GM12874 (cell line): ENCODE measurements around the gene LRMDA.
A peak's percentile ranks its signal among the peaks of the same experiment; 100 is the strongest.

ENCODE experiments used
- CTCF ChIP-seq: IDR thresholded peaks from 2 replicates; pipeline ENCODE4 v1.5.1; 2011; ENCODE audit warnings: low read depth, mild to moderate bottlenecking, control low read depth, low read length, moderate library complexity; ENCODE audit not compliant: insufficient read depth

LRMDA gene

DNA sequence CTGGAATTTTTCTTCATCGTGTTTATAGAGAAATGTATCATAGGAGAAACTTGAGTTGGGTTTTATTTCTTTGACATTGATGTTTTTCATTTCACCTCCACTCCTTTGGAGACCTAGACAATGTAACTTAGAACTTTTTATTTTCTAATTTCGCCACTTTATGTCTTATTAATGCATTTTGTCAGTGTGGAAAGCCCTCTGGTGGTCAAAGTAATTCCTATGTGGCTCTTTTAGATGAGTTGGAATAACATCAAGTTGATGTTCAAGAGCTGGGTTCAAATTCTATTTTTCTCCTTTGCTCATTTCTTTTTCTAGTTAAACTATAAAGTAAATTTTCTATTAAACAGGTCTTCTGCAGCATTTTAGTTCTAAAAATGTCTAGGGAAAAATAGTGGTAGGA lies 478.6 kb downstream of the LRMDA start:
- 0 out of 2 replicates have a peak, but pooled peaks have one; percentile 2 for TF ChIP-seq CTCF

GRCh38 chr10:75911426-75911825 lies 480.0 kb downstream of the LRMDA start:
- no peak for TF ChIP-seq CTCF

GRCh38 chr10:75916906-75917305 lies 485.5 kb downstream of the LRMDA start:
- TF ChIP-seq CTCF, result no peak

GRCh38 chr10:75919913-75920312 lies 488.5 kb downstream of the LRMDA start:
- TF ChIP-seq CTCF, result no peak

DNA sequence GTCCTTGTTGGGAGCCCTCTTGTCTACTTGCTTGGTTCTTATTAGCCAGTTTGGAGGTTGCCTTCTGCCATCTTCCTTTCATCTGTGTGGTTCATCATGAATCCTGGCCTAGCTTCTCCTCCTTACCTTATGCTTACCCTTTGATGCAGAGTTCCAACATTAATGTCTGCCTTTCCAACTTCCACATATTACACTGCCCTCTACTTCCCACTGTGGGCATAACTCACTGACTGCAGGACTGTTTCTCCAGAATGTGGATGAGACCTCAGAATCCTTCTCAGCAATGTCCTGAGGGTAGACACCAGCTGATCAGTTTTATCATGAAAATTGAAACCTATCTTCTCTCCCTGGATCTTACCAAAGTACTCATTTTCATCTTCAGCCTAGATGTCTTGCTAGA lies 491.0 kb downstream of the LRMDA start:
- TF ChIP-seq CTCF, result no peak

DNA sequence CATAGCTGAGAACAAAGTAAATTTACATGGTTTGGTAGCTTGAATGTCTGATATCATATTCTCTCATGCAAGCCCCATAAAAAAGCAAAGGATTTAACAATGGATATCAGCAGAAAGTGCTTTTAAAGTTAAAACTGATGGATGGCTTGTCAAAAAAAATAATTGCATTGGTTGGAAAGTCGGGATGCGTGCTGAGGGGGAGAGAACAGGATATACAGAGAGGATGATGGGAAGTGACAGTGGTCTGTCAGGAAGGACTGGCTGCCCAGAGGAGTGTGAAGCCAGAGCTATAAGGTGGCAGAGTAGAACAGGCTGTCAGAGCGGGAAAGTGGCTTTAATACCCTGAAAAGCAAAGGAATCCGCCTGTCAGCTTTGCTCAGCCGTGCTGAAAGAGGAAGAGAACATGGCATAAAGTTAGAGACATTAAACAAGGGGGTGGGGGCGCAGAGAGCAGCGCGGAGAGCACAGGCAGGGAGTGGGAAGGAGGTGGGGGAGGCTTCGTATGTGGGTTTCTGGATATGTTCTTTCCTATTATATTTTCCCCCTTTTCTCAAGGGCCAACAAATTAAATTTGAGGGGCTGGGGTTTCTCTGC lies 493.0 kb downstream of the LRMDA start:
- TF ChIP-seq CTCF, result no peak

DNA sequence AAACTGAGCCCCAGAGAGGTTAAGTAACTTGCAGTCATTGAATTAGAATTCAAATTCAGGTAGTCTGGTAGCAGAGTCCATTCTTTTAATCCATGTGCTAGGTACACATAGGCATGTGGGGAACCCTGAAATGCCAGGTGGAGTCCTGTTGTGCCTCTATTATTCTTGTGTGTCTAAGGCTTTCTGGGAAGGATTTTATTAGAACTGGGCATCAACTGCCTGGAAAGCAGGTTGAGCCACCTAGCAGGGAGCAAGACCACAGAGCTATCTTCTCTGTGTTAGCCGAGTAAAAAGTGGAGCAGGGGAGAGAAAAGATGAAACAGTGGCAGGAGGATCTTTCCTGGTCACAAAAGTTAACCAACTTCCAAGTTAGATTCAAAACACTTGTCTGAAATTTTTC lies 494.6 kb downstream of the LRMDA start:
- TF ChIP-seq CTCF, result no peak

- no peak for TF ChIP-seq CTCF
Observed at GRCh38 chr10:75926763-75927162, 495.3 kb downstream of the LRMDA start.
